Raji (cell line): ENCODE results near the gene ROBO4.

ENCODE experiments used
- POLR2A ChIP-seq: IDR thresholded peaks from 2 replicates; pipeline ENCODE4 v1.6.1; 2011; ENCODE audit warnings: low read depth, low read length, control low read depth; ENCODE audit not compliant: insufficient read depth

Gene ROBO4

DNA sequence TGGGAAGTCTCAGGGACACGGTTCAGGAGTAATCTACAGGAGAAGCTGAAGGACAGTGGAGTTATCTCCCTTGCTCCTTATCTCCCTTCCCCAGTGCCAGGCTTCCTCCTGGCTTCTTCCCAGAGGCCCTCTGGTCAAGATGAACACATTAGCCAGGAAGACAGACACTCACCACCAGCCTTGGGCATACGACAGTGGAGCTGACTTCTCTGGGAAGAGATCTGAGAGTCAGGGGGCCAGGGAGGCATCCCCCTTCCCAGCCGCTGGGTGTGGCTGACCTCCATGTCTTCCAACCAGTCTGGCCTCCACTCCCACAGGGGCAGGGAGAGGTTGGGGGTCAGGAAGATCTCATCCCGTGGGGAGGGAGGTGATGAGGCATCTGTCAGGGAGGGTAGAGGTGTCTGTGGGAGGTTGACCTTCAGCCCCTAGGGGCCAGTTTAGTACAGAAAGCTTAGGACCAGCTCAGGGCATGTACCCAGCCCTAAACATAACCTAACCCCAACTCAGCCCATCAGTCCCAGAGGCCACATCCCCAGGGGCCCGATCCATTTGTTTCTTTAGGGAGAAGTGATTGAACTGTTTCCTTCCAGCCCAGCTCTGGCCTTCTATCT, 12.7 kb downstream of the ROBO4 start:
- TF ChIP-seq POLR2A: no peak

DNA sequence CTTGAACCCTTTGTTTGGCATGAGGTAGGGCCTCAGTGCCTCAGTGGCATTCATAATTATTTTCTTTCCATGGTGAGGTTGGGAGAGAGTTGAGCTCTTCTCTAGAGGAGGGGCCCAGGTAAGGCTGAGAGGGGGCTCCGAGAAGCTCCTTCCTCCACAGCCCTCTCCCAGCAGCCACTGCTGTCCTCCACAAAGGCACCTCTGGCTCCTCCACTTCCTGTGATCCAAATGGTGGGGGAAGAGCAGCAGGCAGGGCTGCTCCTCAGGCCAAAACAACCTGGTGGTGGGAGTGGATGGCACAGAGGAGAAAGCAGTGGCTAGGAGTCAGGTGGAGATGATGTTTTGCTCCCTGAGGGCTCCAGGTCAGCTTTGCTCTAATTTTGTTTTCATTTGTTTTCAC, 13.3 kb downstream of the ROBO4 start:
- TF ChIP-seq POLR2A: no peak

DNA sequence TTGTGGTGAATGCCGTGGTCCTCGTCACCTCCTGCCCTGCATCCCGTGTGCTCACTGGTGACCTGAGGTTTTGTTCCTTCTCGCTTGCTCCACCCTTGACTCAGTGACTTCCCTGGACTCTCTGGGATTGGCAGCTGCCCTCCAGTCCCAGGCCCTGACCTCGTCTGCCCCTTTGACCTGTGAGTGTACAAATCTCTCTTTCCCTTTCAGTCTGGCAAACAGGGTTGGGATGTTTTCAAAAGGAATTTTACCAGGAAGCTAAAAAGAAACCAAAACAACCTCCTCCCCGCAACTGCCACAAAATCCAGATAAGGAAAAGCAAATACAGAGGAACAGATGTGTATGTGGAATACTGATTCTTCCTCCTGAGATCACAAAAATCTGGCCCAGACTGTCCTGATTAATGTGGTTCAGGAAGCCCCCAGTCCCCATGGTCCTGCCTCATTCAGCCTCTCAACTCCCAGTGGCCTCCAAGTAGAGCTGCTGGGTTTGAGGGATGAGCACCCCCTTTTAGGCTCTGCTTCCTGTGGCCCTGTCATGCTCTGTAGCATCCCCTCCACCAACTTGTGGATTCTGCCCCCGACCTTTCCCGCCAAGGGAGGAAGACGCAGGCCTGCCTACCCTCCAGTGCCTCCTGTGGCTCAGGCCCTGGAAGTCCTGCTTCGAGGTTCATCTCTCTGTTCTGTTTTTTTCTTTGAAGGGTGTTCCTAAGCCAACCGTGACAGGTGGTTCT, 15.2 kb downstream of the ROBO4 start:
- no peak for TF ChIP-seq POLR2A

DNA sequence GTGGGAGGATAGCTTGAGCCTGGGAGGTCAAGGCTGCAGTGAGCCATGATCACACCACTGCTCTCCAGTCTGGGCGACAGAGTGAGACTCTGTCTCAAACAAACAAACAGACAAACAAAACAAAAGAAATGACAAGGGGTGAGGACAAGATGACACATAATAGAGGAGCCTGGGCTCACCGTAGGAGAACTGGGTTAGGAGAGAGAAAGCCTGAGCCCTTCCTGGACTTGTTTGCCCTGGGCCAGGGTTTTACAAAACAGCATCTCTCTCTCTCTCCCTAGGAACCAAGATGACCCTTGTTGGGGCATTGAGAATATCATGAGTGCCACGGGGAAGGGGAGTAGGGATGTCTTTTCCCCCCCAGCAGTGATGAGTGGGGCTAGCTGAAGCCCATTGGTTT, 16.7 kb downstream of the ROBO4 start:
- TF ChIP-seq POLR2A: no peak

DNA sequence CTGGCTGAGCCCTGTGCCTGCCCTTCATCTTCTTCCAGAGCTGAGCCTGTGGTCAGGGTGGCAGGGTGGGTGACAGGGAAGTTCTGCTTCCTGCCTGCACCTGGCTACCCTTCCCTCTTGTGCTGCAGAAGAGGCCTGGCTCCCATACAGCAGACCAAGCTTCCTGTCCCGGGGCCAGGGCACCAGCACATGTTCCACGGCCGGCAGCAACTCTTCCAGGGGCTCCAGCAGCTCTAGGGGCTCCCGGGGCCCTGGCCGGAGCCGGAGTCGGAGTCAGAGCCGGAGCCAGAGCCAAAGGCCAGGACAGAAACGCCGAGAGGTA, 17.4 kb downstream of the ROBO4 start:
- TF ChIP-seq POLR2A: no peak

DNA sequence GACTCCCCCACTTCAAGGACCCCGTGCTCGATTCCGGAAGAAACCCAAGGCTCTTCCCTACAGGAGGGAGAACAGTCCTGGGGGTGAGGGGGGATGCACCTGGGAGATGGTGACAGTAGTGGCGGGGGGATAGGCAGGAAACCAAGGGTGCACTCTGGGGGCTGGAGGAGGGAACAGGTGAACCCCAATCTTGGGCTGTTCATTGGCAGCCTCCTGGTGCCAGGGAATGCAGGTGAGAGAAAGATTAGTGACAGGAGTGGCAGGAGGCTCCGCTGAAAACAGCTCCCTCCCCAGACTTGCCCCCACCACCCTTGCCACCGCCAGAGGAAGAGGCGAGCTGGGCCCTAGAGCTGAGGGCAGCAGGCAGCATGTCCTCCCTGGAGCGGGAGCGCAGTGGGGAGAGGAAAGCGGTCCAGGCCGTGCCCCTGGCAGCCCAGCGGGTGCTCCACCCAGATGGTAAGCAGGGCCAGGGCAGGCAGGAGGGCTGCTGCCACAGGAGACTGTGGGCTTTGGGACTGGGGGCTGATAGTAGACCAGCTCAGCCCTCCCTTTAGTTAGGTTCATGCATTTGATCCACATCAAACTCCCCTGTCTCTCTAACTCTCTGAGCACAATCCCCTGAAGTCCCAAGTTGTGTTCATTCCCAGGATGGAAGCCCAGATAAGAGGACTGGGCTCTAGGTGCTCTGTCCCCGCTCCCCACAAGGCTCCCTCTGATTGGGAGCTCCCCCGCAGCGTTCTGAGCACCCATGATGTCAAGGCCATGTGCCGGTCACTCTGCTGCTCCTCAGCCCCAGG, 18.0 kb downstream of the ROBO4 start:
- no peak for TF ChIP-seq POLR2A

DNA sequence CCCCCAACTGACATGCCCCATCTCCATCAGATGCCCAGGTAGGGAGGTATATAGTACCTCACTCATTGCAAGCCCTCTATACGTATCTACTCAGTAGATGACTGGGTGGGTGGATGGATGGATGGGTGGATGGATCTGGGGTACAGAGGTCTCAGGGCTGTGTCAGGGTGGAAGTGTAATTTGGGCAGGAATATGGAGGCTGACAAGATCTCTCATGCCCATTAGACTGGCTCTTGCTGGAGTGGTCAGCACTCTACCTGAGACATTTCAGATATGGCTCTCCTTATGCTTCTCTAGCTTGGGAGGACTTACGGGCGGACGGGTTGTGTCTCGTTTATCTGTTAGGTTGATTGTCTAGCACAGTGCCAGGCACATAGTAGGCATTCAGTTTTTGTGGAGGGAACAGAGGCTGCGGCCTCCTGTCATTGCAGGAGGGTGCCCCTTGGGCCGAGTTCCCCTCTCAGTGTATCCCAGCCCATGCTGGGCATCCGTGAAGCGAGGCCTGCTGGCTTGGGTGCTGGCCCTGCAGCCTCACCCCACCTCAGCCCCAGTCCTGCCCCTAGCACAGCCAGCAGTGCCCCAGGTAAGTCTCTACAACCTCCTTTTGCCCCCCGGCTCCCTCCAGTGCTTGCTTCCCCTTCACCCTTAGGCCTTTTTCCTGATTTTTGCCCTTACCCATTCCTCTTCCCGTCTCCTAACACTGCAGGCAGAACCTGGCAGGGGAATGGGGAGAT, 18.7 kb downstream of the ROBO4 start:
- no peak for TF ChIP-seq POLR2A

DNA sequence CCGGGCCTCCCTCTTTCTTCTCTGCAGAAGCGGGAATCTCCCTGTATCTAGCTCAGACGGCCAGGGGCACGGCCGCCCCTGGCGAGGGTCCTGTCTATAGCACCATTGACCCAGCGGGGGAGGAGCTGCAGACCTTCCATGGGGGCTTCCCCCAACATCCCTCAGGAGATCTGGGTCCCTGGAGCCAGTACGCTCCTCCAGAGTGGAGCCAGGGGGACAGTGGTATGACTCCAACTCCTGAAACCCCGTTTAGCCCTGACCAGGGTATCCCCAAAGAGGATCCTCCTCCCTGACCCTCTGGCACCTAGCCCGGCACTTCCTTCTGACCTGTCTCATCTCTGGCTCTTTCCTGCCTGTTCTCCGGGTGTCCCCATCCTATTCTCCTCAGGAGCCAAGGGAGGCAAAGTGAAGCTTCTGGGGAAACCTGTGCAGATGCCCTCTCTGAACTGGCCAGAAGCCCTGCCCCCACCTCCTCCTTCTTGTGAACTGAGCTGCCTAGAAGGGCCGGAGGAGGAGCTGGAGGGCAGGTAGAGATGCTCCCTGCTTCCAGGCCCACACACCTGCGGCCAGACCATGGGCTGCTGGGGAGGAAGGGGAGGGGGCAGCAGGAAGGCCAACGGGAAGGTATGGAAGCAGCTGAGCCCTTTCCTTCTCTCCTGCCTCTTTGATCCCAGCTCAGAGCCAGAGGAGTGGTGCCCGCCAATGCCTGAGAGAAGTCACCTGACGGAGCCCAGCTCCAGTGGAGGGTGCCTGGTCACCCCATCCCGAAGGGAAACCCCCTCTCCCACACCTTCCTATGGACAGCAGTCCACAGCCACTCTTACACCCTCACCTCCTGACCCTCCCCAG, 19.5 kb downstream of the ROBO4 start:
- TF ChIP-seq POLR2A: no peak

DNA sequence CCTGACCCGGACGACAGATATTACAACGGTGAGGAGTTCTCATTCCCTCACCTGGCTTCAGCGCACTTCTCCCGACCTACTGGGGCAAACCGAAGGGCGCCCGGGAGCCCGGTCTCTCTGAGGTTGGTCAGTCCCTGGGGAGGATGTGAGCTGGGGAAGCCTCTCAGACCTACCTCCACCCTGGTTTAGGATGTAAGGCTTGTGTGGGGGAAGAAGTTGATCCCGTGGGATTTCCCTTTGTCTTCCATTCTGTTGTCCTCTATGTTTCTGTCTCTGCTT, 20.1 kb downstream of the ROBO4 start:
- no peak for TF ChIP-seq POLR2A

DNA sequence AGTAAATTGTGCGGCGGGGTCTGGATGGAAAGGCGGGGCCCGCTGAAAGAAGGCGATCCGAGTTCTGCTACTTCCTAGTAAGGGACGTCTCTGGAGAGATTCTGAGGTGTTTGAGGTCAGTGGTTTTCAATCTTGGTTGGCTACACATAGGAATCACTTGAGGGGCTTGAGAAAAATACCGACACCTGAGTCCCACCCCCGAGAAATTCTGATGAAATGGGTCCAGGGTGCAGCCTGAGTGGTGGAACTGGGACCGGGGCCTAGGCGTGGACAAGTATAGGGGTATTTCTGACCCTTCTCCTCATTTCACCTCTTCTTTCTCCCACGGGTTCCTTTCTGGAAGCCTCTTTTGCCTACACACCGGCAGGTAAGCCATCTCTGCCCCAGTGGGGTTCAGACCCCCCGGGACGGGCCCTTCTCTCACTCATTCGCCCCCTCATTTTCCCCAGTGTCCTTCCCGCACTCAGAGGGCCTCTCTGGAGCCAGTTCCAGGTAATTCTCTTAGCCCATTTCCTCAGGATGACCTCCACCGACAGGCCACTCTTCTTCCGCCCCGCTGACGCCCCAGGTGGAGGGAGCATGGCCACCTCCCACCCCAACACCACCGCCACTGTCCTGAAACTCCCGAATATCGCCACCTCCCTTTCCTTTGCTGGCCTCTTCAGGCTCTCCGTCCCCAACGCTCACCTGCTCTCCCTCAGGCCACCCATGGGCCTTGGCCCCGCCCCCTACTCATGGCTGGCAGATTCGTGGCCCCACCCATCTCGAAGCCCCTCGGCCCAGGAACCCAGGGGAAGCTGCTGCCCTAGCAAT, 20.6 kb downstream of the ROBO4 start:
- no peak for TF ChIP-seq POLR2A

DNA sequence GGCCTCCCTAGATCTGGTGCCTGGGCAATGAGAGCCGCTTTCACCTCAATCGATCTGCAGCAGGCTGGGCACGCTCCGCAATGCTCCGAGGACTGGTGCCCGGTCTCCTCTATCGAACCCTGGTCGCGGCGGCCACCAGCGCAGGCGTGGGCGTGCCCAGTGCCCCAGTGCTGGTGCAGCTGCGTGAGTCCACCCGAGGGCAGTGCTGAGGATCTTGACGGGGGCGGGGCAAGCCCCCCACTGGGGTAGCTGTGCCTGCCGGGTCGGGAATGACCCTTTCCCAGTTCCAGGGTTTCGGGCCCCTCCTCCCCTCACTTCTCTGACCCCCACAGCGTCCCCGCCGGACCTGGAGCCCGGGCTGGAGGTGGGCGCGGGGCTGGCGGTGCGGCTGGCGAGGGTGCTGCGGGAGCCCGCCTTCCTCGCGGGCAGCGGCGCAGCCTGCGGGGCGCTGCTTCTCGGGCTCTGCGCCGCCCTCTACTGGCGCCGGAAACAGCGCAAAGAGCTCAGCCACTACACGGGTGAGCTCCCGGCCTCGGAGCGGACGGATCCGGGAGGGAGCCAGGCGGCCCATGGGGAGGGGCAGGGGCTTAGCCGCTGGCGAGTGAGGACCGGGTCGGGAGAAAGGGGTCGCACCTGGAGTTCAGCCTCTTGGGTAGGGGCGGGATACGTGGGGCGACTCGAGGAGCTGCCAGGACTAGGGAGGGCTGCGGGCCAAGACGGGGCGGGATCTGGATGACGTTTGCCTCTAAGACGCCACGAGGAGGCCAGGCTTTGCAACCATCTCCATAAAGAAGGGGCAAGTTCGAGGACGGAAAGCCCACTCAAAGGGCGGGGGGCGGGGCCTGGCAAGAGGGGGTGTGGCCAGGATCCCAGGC, 21.5 kb downstream of the ROBO4 start:
- TF ChIP-seq POLR2A: no peak

DNA sequence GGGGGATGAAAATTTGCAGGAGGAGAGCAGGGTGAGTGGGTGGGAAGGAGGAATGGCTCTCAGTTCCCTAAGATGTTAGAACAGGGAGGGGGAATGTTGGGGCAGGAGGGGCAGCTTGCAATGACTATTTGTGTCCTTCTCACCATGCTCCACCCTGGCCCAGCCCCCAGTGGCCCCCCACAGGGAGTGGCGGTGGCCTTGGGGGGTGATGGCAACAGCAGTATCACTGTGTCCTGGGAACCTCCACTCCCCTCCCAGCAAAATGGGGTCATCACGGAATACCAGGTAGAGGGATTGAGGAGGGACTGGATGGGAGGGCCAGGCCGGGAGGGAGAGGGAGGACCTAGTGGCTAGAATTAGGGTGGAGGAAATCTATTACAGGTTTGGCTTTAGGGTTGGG, 22.3 kb downstream of the ROBO4 start:
- TF ChIP-seq POLR2A: no peak

DNA sequence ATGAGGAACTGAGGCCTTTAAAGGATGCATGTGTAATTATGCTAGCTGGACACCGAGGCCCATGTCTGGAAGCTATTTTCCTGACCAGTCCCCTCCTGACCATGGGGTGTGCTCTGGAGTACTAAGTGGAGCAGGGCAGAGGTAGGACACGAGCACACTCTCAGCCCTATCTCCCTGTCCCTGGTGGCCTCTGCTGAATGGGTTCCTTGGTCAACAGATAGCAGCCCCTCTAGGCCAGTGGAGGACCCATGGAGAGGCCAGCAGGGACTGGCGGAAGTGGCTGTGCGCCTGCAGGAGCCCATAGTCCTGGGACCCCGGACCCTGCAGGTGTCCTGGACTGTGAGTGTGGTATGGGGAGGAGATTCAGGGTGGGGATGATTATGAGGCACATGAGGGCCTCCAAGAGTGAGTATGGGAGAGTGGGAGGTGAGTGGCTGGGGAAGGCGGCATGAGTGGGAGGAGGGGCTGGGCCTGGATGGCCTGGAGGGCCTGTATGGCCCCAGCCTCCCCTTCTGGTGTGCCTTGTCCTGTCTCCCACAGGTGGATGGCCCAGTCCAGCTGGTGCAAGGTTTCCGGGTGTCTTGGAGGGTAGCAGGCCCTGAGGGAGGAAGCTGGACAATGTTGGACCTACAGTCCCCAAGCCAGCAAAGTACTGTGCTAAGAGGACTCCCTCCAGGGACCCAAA, 23.0 kb downstream of the ROBO4 start:
- TF ChIP-seq POLR2A: no peak

DNA sequence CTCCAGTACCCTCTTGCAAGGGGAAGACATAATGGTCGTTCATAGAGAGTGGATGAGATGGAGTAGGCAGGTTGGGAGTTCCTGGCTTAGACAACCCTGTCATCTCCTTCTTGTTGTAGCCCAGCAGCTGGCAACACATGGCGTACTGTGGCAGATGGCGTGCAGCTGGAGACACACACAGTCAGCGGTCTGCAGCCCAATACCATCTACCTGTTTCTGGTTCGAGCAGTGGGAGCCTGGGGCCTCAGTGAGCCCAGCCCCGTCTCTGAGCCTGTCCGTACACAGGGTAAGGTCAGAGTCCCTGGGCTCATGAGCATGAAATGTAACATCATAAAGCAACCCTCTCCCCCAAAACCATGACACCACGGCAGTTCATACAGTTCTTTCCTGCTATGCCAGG, 23.7 kb downstream of the ROBO4 start:
- TF ChIP-seq POLR2A: no peak
